Loucy (cell line): ENCODE data around the gene EEPD1.

Experiments used
- CTCF ChIP-seq: fragments of 200-600 bp; sonication (generic); conservative IDR thresholded peaks from 2 replicates; pipeline ENCODE4 v1.5.1; 2014; ENCODE audit warnings: mild to moderate bottlenecking, antibody characterized with exemption, low read length
- EZH2phosphoT487 ChIP-seq: fragments of 200-600 bp; IDR thresholded peaks from 2 replicates; pipeline ENCODE4 v1.6.1; 2018; ENCODE audit warnings: antibody characterized with exemption, mild to moderate bottlenecking, moderate library complexity, borderline replicate concordance

- TF ChIP-seq CTCF, result peak; percentile 18
- TF ChIP-seq EZH2phosphoT487, result no peak
These were observed 54.6 kb downstream of the EEPD1 start for GRCh38 chr7:36207451-36208291.
